Measurements from ENCODE around the gene ELN.

Gene ELN

DNA sequence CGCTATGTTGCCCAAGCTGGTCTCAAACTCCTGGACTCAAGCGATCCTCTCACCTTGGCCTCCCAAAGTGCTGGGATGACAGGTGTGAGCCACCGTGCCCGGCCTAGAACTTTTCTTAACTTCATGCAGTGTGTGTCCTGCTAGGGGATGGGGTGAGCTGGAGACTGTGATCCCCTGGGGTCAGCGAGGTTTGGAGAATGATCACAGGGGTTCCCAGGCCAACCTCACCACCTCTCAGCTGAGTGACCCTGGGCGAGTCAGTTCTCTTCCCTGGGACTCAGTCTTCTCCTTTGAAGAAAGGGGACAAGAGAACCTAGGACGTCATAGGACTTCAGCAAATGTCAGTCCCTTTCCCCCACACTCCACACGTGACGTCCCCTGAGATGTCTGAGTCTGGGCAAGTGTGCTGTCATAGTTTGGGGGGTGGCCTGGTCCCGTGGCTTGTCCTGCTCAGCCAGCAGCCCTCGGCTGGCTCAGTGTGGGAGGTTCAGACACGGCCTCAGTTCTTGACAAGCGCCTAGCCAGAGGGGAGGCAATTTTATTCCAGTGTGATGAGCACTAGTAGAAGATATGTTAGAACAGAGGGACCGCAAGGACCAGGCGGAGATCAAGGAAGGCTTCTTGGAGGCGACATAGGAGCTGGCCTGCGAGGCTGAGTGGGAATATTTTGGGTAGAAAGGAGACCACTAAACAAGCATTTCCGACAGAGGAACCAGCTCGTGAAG lies 43.3 kb upstream of the ELN start:
- DNase-seq (ENCODE audit: low read depth), result no peak
- TF ChIP-seq MYC (IDR thresholded peaks at IDR 0.05; ENCODE audit: low read depth, low read length), result no peak
- no peak for TF ChIP-seq POLR2A (IDR thresholded peaks at IDR 0.05; ENCODE audit: extremely low read depth, insufficient read length)
- TF ChIP-seq, protein P1, sequence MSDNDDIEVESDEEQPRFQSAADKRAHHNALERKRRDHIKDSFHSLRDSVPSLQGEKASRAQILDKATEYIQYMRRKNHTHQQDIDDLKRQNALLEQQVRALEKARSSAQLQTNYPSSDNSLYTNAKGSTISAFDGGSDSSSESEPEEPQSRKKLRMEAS (IDR thresholded peaks at IDR 0.05; ENCODE audit: low read depth, low read length), result no peak
- TF ChIP-seq CTCF (IDR thresholded peaks at IDR 0.05; ENCODE audit: low read depth, low read length), result no peak
- no peak overlapping the region for H3K4me3 ChIP-seq (ENCODE audit: low read depth, low read length)

DNA sequence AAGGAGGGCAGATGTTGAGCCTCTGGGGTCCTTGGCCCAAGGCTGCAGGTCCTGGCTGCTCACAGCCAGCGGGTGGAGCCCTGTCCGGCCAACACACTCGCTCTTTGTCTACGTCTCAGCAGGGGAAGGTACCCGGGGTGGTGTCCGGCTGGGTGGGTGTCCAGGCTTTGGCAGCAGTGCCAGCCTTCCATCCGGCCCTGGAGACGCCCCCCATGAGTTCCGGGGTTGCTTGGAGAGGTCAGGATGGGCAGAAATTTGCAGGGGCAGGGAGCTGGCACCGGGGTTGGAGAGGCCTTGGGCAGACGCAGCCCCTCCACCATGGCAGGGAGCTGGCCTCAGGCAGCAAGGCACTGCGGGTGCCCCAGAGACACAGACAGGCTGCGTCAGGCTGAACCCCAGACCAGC lies 42.2 kb upstream of the ELN start:
- DNase-seq (ENCODE audit: low read depth), result no peak
- TF ChIP-seq, protein P1 (IDR thresholded peaks at IDR 0.05; ENCODE audit: low read depth, low read length), result no peak
- TF ChIP-seq POLR2A (IDR thresholded peaks at IDR 0.05; ENCODE audit: extremely low read depth, insufficient read length) (no peak), MYC (IDR thresholded peaks at IDR 0.05; ENCODE audit: low read depth, low read length) (no peak), CTCF (IDR thresholded peaks at IDR 0.05; ENCODE audit: low read depth, low read length) (no peak)
- no peak overlapping the region for H3K4me3 ChIP-seq (ENCODE audit: low read depth, low read length)

DNA sequence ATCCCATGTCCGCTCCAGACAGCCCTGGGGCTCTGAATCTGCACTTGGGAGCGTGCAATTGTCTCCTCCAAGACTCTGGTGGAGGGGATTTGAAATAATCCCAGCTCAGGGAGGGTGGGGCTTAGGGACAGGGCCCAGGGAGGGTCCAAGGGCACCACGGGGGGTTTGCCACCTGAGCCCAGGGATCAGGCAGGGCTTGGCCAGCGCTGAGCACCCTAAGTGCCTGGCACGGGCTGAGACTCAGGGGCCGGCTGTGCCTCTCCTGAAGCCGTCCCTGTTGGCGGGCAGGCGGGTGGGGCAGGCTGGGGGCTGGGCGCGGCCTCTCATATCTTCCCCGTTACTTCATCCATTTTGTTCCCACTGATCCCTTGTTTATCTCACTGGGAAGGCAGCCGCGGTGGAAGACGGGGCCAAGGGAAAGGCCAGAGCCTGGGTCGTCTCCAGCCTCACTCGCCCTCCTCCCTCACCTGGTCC lies 41.8 kb upstream of the ELN start:
- H3K4me3 ChIP-seq (ENCODE audit: low read depth, low read length), result no peak overlapping the region
- no peak for DNase-seq (ENCODE audit: low read depth)
- TF ChIP-seq, protein P1 (IDR thresholded peaks at IDR 0.05; ENCODE audit: low read depth, low read length), result no peak
- TF ChIP-seq POLR2A (IDR thresholded peaks at IDR 0.05; ENCODE audit: extremely low read depth, insufficient read length) (no peak), CTCF (IDR thresholded peaks at IDR 0.05; ENCODE audit: low read depth, low read length) (no peak), MYC (IDR thresholded peaks at IDR 0.05; ENCODE audit: low read depth, low read length) (no peak)

- DNase-seq (ENCODE audit: low read depth), result no peak
- TF ChIP-seq MYC (IDR thresholded peaks at IDR 0.05; ENCODE audit: low read depth, low read length) (no peak), CTCF (IDR thresholded peaks at IDR 0.05; ENCODE audit: low read depth, low read length) (no peak), POLR2A (IDR thresholded peaks at IDR 0.05; ENCODE audit: extremely low read depth, insufficient read length) (no peak)
- TF ChIP-seq, protein P1 (IDR thresholded peaks at IDR 0.05; ENCODE audit: low read depth, low read length), result no peak
- H3K4me3 ChIP-seq (ENCODE audit: low read depth, low read length), result no peak overlapping the region
Observed at GRCh38 chr7:73987298-73987697, 40.7 kb upstream of the ELN start.

DNA sequence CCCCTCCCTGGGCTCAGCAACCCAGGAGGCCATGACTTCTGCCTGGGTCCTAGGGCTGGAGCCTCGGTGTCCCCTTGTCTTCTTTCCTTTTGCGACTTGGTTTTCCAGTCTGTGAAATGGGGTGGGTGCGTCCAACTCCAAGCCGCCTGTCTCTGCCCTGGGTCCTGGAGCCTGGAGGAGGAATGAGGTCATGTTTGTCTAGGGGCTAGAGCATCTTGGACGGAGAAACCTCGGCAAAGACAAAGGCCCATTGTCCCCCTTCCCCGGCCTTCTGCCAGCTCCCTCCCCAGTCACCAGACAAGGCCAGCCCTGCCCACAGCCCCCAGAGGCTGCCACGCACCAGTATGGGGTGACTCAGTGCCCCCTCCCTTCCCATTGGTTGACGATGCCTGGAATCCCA lies 39.8 kb upstream of the ELN start:
- no peak for TF ChIP-seq POLR2A (IDR thresholded peaks at IDR 0.05; ENCODE audit: extremely low read depth, insufficient read length)
- no peak for TF ChIP-seq MYC (IDR thresholded peaks at IDR 0.05; ENCODE audit: low read depth, low read length)
- no peak for TF ChIP-seq CTCF (IDR thresholded peaks at IDR 0.05; ENCODE audit: low read depth, low read length)
- no peak overlapping the region for H3K4me3 ChIP-seq (ENCODE audit: low read depth, low read length)
- no peak for DNase-seq (ENCODE audit: low read depth)
